A549 (cell line): ENCODE measurements around the gene GOT1.

Experiments
- RCOR1 ChIP-seq: fragments of 150-350 bp; IDR thresholded peaks from 2 replicates; pipeline ENCODE4 v1.6.1; 2014; ENCODE audit warnings: antibody characterized with exemption, low read length, low read depth
- TF ChIP-seq, protein P1 (sequence below): fragments of >200 bp; sonication (Bioruptor Twin); formaldehyde crosslinking; IDR thresholded peaks from 3 replicates; pipeline ENCODE4 v1.5.1; 2016

- TF ChIP-seq RCOR1: no peak
- TF ChIP-seq, protein P1, sequence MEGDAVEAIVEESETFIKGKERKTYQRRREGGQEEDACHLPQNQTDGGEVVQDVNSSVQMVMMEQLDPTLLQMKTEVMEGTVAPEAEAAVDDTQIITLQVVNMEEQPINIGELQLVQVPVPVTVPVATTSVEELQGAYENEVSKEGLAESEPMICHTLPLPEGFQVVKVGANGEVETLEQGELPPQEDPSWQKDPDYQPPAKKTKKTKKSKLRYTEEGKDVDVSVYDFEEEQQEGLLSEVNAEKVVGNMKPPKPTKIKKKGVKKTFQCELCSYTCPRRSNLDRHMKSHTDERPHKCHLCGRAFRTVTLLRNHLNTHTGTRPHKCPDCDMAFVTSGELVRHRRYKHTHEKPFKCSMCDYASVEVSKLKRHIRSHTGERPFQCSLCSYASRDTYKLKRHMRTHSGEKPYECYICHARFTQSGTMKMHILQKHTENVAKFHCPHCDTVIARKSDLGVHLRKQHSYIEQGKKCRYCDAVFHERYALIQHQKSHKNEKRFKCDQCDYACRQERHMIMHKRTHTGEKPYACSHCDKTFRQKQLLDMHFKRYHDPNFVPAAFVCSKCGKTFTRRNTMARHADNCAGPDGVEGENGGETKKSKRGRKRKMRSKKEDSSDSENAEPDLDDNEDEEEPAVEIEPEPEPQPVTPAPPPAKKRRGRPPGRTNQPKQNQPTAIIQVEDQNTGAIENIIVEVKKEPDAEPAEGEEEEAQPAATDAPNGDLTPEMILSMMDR: no peak
Measured at GRCh38 chr10:99387541-99387940, 42.9 kb downstream of the GOT1 start.
